Measurements from ENCODE around the gene ABTB2. TPM values are rescaled to one million over a fixed set of nuclear protein-coding genes. Genes with fewer than 3 reads are reported as not detected.

Gene ABTB2
- total RNA-seq, 4 donors from 2014 or later, result 0.79 to 4.1 (median 3.7) TPM

DNA sequence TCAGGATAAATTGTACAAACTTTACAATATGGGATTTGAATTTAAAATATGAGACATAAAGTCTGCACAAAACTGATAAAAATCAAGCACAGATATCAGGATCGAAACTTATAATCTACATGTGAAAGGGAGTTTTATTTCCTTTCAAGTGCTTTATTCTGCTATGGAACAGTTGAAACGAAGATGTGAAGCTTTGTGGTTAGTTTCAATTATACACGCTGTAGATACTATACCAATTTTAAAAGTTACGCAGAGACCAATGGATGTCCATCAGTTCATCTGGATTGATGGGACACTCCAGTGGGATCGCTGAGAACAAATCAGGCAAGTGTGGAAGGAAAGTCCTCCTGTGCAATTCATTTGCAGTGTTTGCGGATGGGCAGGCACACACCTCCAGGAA, 46.5 kb upstream of the ABTB2 start:
- peaks cover 0 to 76% (median 0%) of the 10 kb centered on the region in 4 donors for H3K27me3 ChIP-seq
- no peak overlapping the region for H3K27ac ChIP-seq
- DNase-seq, result no peak
- H3K4me1 ChIP-seq, result peaks cover 0 to 24% (median 0%) of the 10 kb centered on the region in 3 donors
- 81 to 87% methylated on average over 6 of the region's 6 CpGs for WGBS, 2 donors
- intact Hi-C loops (cut with DNase I), result no loop called here
- H3K4me3 ChIP-seq, result no peak overlapping the region
- TF ChIP-seq POLR2A (IDR thresholded peaks at IDR 0.05), result no peak
- TF ChIP-seq, protein P1, sequence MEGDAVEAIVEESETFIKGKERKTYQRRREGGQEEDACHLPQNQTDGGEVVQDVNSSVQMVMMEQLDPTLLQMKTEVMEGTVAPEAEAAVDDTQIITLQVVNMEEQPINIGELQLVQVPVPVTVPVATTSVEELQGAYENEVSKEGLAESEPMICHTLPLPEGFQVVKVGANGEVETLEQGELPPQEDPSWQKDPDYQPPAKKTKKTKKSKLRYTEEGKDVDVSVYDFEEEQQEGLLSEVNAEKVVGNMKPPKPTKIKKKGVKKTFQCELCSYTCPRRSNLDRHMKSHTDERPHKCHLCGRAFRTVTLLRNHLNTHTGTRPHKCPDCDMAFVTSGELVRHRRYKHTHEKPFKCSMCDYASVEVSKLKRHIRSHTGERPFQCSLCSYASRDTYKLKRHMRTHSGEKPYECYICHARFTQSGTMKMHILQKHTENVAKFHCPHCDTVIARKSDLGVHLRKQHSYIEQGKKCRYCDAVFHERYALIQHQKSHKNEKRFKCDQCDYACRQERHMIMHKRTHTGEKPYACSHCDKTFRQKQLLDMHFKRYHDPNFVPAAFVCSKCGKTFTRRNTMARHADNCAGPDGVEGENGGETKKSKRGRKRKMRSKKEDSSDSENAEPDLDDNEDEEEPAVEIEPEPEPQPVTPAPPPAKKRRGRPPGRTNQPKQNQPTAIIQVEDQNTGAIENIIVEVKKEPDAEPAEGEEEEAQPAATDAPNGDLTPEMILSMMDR (IDR thresholded peaks at IDR 0.05), result no peak
- H3K9me3 ChIP-seq, result no peaks in the 10 kb centered on the region
- no peaks in the 10 kb centered on the region for H3K36me3 ChIP-seq

DNA sequence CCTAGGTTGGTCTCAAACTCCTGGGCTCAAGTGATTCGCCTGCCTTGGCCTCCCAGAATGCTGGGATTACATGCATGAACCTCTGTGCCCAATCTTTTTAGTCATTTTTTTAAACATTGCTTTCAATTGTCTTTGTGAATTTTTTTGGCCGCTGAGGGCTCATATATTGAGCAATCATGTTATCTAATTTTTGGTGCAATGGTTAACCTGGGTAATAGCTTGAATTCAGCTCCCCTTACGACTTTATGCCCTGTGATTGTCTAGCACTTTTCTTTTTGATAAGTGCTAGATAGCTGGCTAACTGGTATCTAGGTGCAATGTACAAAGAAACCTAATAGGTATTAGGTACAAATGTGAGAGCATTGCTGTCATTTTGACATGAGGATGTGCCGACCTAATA, 45.6 kb upstream of the ABTB2 start:
- Histone ChIP-seq H3K9me3 (no peaks in the 10 kb centered on the region), H3K27ac (no peak overlapping the region), H3K36me3 (no peaks in the 10 kb centered on the region), H3K27me3 (peaks cover 0 to 84% (median 0%) of the 10 kb centered on the region in 4 donors), H3K4me3 (no peak overlapping the region), H3K4me1 (peaks cover 0 to 24% (median 0%) of the 10 kb centered on the region in 3 donors)
- DNase-seq, result no peak
- no peak for TF ChIP-seq POLR2A (IDR thresholded peaks at IDR 0.05)
- TF ChIP-seq, protein P1 (IDR thresholded peaks at IDR 0.05), result no peak
- WGBS, 2 donors, result 54 to 68% methylated on average over 4 of the region's 4 CpGs
- intact Hi-C loops (cut with DNase I), result no loop called here

DNA sequence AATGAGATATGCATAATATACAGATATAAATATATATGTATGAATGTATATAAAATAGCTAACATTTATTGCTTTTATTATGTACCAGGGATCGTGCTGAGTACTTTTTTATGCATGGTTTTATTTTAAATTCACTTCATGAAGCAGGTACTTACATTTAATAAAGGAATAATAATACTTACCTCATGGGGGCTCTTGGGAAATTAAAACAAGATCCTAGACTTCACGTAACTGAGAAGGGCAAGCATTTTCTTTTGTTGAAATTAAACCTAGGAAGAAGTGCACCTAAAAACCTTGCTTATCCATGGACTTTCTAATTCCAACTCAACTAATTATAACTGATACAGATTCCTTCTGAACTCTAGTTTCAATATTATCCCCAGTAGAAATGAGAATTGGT, 40.0 kb upstream of the ABTB2 start:
- Histone ChIP-seq H3K27me3 (peaks cover 0 to 95% (median 3%) of the 10 kb centered on the region in 4 donors), H3K4me3 (no peak overlapping the region), H3K9me3 (peaks cover 0 to 16% (median 8%) of the 10 kb centered on the region in 3 donors), H3K4me1 (peaks cover 0 to 14% (median 4%) of the 10 kb centered on the region in 3 donors), H3K27ac (no peak overlapping the region), H3K36me3 (no peaks in the 10 kb centered on the region)
- no peak for DNase-seq
- no peak for TF ChIP-seq POLR2A (IDR thresholded peaks at IDR 0.05)
- TF ChIP-seq, protein P1 (IDR thresholded peaks at IDR 0.05), result no peak
- WGBS, 2 donors, result 85 to 87% methylated on average over 2 of the region's 2 CpGs
- intact Hi-C loops (cut with DNase I), result no loop called here

DNA sequence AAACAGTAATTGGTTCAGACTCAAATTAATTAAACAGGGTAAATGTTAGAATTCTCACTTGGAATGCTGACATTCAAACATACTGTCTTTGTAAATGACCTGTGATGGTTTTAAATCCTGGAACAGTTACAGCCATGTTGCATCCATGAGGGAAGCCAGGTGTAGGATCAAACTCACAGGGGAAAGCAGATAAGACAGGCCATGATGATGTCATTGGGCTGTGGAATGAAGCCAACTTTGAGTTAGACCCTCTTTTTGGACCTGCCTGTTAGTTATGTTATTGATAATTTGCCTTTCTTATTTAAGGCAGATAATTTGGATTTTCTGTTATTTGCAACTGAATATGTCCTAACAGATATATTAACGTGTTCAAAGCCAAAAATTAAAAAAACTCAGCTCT, 39.3 kb upstream of the ABTB2 start:
- TF ChIP-seq, protein P1 (IDR thresholded peaks at IDR 0.05), result no peak
- TF ChIP-seq POLR2A (IDR thresholded peaks at IDR 0.05), result no peak
- 74 to 83% methylated on average over 1 of the region's 1 CpG for WGBS, 2 donors
- peaks cover 0 to 17% (median 11%) of the 10 kb centered on the region in 3 donors for H3K9me3 ChIP-seq
- no peak for DNase-seq
- H3K27me3 ChIP-seq, result peaks cover 0 to 95% (median 3%) of the 10 kb centered on the region in 4 donors
- H3K4me3 ChIP-seq, result no peak overlapping the region
- intact Hi-C loops (cut with DNase I), result no loop called here
- H3K4me1 ChIP-seq, result peaks cover 0 to 14% (median 4%) of the 10 kb centered on the region in 3 donors
- no peaks in the 10 kb centered on the region for H3K36me3 ChIP-seq
- no peak overlapping the region for H3K27ac ChIP-seq

DNA sequence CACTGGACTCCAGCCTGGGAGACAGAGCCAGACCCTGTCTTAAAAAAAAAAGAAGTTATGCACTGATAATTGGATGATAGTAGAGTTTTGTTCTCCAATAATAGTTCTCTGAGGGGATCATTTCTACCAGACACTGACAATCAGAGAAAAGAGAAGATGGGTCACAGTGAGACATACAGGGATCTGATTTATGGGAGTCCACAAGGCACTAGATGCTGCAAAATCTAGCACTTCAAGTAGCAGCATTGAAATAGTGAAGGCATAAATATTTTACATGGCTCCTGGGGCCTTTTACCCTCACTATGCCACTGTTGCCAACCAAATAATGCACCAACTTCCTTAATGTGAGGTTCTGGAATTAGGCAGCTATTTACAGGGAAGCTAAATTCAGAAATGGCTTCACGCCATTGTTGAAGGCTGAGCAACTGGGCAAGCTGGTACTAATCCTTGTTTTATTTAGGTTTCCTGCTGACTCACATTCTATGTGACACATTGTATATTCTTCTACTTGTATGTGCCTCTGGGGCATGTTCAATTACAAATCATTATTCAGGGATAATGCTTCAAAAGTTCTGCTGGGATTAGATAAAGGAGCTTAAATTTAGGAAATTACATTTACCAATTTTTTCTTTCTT, 38.2 kb upstream of the ABTB2 start:
- TF ChIP-seq POLR2A (IDR thresholded peaks at IDR 0.05), result no peak
- TF ChIP-seq, protein P1 (IDR thresholded peaks at IDR 0.05), result no peak
- WGBS, 2 donors, result 12 to 15% methylated on average over 1 of the region's 1 CpG
- Histone ChIP-seq H3K36me3 (no peaks in the 10 kb centered on the region), H3K9me3 (peaks cover 0 to 17% (median 11%) of the 10 kb centered on the region in 3 donors), H3K27ac (no peak overlapping the region), H3K4me1 (peaks cover 0 to 14% (median 4%) of the 10 kb centered on the region in 3 donors), H3K4me3 (no peak overlapping the region), H3K27me3 (peaks cover 0 to 95% (median 3%) of the 10 kb centered on the region in 4 donors)
- intact Hi-C loops (cut with DNase I), result no loop called here
- DNase-seq, result no peak

Data from esophagus squamous epithelium (tissue), 5 donors.